NCI-H2081 treated with DMSO at 0.1 percent for 48 hours (cell line): Measurements from ENCODE around the gene KCNQ1.

Experiments used
- DNase-seq: peaks from one replicate; lab custom pipeline; 2025; lab: John Stamatoyannopoulos, UW

KCNQ1 gene

DNA sequence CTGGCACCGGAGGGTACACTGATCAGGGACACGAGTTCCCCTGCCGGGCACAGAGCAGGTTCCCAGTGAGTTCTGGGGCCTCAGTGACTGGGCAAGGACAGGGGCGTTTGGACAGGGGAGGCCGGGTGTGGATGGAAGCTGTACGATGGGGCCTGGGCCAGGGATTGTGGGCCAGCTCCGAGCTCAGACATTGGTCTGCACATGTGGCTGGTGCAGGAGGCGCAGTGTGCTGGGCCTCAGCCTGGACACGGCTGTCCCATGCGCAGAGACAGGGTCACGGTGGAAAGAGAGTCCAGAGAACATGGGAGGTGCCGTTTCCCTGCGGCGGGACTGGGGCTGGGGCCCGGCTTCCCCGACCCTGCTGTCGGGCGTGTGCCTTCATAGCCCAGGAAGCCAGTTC, 380.0 kb downstream of the KCNQ1 start:
- DNase-seq, result no peak

DNA sequence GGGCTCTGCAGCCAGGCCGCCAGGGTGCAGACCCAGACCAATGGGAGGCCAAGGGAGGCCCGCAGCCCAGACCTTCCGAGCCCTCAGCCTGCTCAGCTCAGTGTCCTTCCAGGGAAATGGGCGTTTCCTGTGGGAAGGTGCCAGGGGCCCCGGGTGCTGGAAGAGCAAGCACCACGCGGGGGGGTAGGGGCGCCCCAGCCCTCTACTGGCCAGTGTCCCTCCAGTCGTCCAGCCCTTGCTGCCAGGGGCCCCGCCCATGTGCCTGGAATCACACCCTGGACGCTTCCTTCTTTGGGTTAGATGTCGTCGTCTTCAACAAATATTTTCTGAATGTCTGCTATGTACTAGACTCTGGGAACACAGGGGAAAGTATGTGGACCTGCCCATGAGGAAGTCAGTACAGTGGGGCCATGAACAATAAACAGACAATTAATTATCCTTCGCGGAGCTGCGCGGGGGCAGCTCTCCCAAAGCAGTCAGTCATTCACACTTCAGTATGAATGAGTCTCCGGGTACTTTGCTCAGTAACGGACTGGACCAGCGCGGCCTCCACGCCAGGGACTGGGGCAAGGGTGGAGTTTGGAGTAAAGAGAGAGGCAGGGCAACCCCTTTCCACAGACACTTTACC, 380.6 kb downstream of the KCNQ1 start:
- DNase-seq, result no peak

DNA sequence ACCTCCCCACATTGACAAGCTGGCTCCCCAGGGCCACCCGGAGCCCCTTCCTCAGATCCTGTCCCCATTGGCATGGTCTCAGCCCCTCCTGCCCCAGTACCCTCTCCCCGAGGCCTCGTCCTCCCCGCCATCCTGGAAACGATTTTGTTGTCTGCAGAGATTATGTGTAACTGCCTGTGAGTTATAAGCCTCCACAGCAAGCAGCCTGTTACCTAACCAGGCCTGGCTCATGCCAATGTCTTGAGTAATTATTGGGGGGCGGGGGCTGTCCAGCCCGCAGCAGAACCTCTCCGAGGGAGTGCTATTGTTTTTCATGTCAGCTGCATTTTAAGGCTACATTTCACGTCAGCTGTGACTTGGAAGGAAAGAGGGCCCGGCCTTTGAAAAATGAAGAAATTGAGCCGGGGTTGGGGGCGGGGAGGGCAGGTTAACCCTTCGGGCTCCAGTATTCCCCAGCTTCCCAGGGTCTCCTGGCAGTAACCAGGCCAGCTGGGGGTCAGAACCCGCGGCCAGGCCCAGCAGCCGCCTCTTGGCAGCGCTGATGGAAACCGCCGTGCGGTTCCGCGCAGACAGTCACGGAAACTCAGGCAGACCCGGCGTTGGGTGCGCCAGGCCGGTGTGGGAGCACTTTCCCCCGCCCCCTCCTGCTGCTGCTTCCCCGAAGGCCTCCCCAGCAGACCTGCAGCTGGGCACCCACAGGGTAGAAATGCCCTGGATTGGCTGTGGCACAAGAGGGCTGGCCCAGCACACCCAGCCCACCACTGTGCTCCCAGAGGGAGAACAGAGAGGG, 381.3 kb downstream of the KCNQ1 start:
- no peak for DNase-seq

DNA sequence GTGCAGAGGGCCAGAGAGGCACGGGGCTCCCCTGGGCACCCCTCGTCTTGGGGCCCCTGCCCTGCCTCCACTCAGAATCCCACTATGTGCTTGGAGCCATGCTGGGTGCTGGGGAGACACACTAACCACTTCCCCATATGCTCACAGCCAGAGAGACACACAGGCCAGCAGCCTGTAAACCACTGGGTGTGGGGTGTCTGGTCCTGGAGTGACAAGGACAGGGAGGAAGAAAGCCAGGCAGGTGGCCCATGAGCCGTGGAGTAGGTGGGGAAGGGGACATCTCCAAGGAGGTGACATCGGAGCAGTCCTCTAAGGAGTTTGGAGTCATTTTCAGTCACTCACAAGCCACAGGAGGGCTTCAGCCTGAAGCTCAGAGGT, 381.9 kb downstream of the KCNQ1 start:
- DNase-seq, result no peak

DNA sequence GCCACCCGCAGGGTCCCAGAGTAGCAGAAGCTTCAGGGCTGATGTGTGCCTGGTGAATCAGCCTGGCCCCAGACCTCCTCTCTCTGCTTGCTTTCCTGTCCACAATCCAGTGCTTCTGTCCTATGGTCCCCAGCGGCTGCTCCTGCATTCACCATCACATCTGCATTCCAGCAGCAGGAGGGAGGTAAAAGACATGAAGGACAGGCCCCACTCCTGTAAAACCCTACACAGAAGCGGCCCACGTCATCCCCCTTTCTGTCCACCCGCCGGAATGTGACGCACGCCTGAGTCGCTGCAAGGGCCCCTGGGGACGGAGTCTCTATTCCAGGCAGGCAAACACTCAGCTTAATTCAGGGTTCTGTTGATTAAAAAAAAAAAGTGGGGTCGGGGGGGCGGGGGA, 382.4 kb downstream of the KCNQ1 start:
- no peak for DNase-seq

DNA sequence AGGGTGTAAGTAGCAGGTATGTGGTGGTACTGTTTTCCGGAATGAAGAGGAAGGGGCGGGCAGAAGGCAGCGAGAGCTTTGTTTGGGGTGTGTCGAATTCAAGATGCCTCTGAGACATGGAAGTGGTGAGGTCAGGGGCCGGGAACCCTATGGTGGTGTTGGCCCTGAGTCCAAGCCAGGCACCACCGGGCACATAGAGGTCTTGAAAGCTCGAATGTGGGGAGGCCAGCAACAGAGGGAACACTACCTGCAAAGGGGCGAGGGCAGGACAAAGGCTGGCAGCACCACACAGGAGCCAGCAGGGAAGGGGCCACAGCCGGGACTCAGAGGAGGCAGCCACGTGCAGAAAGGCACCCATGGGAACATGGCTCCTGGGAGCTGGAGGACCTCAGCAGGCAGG, 383.0 kb downstream of the KCNQ1 start:
- DNase-seq, result no peak

DNA sequence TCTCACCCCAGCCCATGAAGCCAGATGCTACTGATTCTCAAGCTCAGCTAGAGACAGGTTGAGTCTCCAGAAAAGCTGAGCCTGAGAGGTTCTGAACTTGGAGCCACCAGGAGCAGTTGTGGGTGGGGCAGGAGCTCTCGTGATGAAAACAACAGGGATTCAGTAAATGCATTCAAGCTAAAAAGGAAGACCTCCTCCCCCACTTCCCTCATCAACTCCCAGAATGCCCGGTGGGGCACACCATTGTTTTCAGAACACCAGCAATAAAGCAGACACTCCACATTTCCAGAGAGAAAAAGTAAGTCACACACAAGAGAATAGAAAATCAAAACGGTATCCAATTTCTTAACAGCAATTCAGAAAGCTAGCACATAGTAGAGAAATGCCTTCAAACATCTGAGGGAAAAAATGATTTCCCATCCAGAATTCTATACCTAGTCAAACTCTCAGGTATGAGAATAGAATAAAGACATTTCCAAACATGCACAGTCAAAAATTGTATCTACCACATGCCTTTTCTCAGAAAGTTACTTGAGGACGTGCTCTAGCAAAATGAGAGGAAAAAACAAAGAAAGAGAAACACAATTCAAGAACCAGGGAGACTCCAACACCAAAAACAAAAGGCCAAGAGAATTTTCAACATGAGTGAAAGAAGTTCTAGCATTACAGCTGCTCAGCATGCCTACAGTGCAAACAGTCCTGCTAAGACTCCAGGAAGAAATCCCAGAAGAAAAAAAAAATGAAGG, 383.9 kb downstream of the KCNQ1 start:
- DNase-seq, result no peak

DNA sequence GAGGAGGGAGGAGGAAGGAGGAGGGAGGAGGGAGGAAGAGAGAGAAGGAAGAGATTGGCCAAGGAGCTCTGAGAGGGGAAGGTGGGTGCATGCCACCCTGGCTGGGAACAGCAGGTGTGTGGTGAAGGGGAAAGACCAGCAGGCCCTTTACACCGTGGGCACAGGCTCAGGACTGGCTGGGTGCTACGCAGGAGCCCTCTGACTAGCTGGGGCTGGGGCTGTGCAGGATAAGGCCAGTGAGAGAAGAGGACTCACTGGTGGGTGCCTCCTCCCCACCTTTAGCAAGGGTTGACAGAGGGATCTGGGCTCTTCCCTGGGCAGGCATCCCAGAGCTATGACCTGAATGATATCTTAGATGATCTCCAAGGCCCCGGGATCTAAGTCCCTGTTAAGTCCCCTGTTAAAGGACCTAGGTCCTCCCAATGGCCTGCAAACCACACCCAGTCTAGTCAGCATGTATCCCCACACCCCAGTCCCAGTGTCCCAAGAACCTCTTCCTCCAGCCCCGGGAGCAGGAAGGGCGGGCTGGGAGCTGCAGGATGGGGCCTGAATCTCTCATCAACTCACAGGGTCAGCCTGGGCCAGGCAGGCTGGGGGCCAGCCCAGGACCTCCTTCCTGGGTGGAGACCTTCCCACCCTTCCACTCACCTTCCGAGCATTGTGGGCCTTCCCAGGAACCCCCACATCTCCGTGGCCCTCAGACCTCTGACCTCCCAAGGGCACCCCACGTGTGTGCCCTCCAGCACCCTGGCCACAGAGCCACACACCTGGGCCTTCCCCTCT, 385.4 kb downstream of the KCNQ1 start:
- no peak for DNase-seq

DNA sequence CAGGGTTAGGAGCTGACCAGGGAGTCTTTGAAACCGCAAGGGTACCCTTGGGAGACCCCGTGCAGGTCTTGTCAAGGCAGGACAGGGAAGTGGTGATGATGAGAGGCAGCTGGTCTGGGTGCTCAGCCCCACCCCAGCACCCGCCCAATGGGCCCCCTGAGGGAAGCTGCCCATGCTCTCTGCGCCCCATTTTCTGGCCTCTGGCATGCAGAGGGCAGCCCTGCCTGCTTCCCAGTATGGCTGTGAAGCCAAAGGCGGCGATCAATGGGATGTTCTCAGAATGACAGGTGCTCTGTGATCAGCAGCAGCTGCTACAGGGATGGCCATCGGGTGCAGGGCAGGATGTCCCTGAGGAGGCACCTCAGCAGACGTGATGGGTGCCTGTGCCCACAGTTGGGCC, 386.1 kb downstream of the KCNQ1 start:
- no peak for DNase-seq

DNA sequence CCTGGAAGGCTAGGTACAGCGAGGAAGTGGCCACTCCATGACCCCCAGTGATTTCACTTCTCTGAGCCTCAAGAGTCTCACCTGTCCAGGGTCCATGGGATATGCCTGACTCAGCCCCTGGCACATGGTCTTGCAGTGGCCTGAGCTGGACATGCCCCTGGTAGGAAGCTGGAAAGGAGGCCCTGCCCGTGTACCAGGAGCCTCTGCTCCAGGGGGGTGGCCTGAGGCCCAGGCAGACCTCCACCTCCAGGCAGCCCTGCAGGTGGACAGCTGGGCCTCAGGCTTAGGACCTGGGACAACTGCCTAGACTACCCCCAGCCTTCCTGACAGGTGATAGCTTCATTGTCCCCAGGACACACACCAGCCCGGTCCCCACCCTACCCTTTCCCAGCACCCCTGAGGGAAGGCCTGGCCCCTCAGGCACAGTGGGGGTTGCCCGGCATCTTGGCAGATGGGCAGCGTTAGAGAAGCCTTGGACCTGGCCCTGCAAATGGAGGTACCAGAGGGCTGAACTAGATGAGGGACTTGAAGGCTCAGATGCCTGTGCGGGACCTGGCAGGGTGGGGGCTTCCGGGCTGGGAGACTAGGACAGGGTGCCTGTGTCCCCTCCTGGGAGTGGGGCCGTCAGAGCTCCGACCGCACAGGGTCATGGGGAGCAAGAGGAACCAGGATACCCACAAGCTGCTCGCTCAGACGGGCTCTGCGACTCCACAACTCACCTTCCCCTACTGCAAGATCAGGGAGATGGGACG, 387.1 kb downstream of the KCNQ1 start:
- DNase-seq, result no peak

DNA sequence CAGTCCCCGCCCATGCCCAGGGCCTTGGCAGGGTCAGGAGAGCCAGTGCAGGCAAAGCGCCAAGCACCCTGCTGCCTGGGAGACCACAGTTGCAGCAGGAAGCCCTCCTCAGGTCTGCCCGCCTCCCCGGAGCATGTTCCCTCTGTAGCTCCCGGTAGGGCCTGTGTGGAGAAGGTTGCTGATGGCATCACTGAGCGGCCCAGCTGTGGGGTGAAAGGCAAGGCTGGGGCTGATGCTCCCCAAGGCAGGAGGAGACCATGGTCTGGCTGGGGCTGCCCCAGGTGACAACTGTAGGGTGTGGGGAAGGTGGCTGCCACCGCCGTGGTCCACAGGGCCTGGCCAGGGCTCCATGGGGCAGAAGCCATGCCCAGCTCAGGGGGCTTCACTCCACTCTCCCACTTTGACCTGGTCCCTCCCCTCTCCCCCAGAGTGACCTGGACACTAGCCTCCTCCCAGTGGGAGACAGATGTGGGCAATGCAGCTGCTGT, 387.8 kb downstream of the KCNQ1 start:
- no peak for DNase-seq

DNA sequence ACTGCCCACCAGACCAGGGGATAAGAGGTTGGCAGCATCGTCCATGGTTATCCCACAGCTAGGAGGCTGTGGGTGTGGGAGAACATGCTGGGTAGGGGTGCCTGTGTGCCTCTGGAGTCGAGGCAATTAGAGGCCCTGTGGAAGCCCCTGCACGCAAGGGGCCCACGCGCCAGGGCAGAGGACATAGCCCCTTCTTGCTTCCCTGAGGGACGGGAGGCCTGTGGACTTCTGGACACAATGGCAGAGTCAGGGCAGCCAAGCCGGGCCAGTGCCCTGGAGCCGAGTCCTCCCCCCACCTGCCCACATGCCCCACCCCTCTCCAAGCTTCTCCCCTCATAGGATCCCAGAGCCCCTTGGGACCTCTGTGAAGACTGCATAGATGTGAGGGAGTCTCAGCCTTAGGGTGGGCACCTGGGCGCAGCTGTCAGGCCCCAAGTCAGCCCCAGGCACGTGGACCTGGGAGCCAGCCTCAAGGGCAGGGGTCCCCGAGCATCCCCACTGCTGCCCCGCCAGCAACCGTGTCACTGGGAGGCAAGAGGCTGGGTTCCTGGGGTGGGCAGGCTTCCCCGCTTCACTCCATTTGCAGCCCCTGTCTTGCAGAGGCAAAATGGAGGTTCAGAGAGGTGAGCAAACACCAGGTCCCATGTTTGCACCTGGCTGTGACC, 388.4 kb downstream of the KCNQ1 start:
- no peak for DNase-seq

DNA sequence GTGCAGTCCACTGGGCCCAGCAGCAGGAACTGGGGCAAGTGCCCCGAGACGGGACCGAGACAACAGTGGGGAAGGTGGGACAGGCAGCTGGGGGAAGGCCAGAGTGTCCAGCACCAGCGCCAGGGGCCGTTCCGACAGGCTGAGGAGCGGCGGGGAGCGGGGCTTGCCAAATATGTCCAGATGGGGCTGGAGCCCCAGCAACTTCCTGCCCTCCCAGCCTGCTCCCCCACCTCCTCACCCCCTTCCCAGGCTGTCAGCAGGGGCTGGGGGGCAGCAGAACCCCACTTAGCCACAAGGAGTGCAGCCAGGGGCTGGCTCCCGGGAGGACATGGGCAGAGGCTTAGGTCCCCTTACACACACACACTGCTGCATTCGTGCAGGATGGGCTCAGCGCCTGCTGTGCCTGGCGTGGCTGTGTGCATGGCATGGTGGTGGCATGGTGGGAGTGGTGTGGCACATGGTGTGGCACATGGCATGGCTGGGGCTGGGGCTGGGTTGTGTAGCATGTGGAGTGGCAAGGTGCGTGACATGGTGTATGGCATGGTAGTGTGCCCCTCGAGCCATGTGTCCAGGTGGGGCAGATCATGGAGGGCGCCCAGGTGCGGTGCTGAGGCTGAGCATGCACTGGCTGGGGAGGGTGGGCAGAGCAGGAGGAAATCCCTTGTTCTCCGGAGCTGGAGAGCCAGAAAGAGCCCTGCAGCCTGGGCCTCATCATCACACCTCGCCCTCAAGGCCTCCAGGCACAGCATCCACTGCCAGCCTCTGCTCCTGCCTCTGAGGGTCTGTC, 389.1 kb downstream of the KCNQ1 start:
- no peak for DNase-seq

DNA sequence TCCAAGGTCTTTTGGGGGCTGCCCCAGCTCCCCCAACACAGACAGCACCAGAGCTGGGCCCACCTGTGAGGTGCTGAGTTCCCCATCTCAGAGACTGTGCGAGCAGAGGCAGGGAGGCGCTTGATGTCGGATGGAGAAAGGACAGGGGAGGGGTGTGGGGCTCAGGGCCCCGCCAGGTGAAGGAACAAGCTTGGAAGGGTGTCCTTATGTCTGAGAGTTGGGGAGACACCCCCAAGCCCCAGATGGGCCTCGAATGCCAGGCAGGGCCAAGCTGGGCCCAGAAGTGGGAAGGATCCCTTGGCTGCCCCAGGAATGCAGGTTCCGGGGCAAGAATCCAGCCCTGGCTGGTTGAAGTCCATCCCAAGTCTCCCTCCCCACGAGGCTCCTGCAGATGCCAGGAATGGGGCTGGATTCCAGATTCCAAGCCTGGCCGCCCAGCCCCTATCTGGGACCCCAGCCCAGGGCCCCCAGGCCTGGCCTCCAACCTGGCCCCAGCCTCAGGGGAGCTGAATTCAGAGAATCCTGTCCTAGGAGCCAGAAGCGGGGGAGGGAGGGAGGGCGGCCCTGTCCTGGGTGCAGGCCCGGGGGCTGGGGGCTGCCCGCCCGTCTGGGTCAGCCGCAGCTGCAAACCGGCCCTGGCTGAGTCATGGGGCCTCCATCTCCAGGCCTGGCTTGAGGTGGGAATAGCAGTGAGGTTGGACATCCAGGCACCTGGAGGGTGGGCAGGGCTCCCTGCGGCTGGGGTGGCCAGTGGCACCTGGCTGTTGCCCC, 389.9 kb downstream of the KCNQ1 start:
- no peak for DNase-seq

DNA sequence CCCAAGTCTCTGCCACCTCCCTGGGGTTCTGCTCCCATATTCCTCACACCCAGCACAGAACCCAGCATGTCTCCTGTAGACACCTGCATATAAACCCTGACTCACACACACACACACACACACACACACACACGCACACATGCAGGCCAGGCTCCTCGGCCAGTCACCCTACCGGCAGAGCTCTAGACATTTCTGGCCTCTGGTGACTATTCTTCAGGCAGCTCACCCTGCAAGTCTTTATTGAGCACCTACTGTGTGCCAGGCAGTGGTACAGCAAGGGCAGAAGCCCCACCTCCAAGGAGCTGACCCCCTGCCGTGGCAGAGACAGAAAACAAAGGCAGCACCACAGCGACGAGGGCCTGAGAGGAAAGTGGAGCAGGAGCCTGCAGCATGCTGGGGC, 390.5 kb downstream of the KCNQ1 start:
- no peak for DNase-seq

DNA sequence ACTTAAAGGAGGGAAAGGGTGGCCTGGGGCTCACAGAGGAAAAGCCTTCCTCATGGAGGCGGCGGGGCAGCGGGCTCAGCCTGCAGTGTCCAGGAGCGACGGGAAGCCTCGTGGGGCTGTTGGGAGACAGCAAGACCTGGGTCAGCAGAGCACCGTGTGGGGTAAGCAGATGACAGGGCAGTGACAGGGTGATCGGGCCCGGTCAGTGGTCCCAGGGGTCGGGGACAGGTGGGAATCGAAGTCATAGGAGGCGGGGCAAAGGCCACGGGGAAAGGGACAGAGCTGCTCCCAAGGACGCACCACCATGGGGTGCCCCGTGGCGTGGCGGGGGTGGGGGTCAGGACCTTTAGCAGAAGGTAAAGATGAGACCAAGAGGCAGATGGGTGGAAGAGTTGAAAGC, 390.9 kb downstream of the KCNQ1 start:
- DNase-seq, result no peak

DNA sequence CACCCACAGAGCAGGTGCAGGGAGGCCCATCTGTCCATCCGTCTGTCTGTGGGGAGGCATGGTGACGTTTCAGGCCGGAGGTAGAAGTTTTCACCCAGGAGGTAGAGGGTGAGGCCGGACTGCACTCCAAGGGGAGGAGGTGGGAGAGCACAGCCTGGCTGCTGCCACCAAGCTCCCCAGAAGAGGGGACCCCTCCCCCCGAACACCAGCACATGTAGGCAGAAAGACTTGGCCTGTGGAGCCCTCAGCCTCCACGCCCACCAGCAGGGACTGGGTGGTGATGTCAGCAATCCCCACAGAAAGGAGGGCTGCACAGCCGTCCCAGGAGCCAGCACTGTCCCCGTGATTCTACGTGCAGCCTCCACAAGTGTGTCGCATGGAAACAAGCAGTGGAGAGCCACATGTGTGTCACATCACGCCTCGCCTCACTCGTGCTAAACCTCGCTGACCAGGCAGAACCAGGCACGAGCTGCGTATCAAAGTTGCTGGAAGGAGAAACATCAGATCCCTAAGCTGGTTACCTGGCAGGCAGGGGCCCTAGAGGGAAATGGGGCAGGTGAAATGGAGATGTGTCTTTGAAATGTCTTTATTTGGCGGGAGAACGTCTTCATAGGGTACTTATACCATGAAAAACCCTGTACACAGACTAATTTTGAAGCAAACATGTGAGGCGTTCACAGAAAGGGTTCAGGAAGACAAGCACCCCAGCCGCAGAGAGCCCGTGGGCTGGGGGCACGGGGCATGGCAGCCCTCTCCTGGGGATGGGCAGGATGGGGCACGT, 391.7 kb downstream of the KCNQ1 start:
- DNase-seq, result no peak

DNA sequence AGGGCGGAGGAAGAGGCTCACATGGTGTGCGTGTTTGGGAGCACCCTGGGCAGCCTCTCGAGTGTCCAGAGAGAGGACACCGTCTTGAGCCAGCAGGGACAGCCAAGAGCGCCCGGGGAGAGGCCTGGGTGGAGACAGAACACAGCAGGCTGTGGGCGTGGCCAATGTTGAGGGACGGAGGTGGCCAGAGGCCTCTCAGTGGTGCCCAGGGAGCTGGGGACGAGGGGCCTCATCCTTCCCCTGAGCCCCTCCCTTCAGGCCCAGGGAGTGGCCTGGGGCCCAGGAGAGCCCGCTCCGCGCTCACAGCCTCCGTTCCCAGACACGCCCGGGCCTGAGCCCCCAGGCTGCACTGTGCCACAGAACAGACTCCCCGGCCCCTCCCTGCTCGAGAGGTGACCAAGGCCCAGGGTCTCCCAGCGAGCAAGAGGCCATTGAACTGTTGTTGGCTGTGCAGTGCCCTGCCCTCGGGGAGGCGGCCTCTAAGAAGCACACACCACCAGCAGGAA, 392.3 kb downstream of the KCNQ1 start:
- no peak for DNase-seq
